ENCODE results near the gene DOC2A.

Gene DOC2A

GRCh38 chr16:30002614-30003346, 8.0 kb downstream of the DOC2A start:
- no peak overlapping the region for H3K4me3 ChIP-seq (ENCODE audit: low read depth, low read length)
- TF ChIP-seq ZBTB1 (tag by site-specific recombination; IDR thresholded peaks at IDR 0.05) (no peak), ZNF558 (tag by site-specific recombination; IDR thresholded peaks at IDR 0.05) (no peak), ZBTB21 (tag by site-specific recombination; IDR thresholded peaks at IDR 0.05) (no peak), ZNF843 (tag by site-specific recombination; IDR thresholded peaks at IDR 0.05) (no peak)
- no peaks in the 10 kb centered on the region for H3K4me1 ChIP-seq (ENCODE audit: control insufficient read depth, insufficient read depth, low read length)
- POLR2A ChIA-PET = interaction anchor here (0.6 to 1.6 kb wide), 4 partner anchors 11 to 104 kb away, joined by 3 to 5 read pairs (median 3); partner anchors contain the start of gene SEZ6L2
- no peaks in the 10 kb centered on the region for H3K9me3 ChIP-seq (ENCODE audit: control insufficient read depth, insufficient read depth, low read depth, low read length)
- CTCF ChIA-PET = interaction anchor here (0.6 kb wide), 2 partner anchors 183 to 715 kb away, joined by 3 read pairs; no protein-coding TSS in a partner anchor
- peaks cover 5 to 82% of the 10 kb centered on the region in 2 experiments; a peak in 2 of 3 replicates for H3K36me3 ChIP-seq (ENCODE audit: control insufficient read depth in 2 of 2, insufficient read depth in 1 of 2, low read length in 2 of 2)
- no peak overlapping the region for H3K27ac ChIP-seq (ENCODE audit: extremely low read depth, low read depth, low read length)

GRCh38 chr16:30000735-30001631, 9.8 kb downstream of the DOC2A start:
- ChIA-PET CTCF (interaction anchor here (0.6 kb wide), 2 partner anchors 85 to 1677 kb away, joined by 3 read pairs; no protein-coding TSS in a partner anchor), POLR2A (interaction anchor here (1.6 kb wide), 1 partner anchor 10 kb away, joined by 3 read pairs; no protein-coding TSS in a partner anchor)
- Histone ChIP-seq H3K9me3 (ENCODE audit: control insufficient read depth, insufficient read depth, low read depth, low read length) (no peaks in the 10 kb centered on the region), H3K4me3 (ENCODE audit: low read depth, low read length) (no peak overlapping the region), H3K36me3 (ENCODE audit: control insufficient read depth in 2 of 2, insufficient read depth in 1 of 2, low read length in 2 of 2) (peaks cover 8 to 85% of the 10 kb centered on the region in 2 experiments; a peak in 2 of 3 replicates), H3K27ac (ENCODE audit: extremely low read depth, low read depth, low read length) (no peak overlapping the region), H3K4me1 (ENCODE audit: control insufficient read depth, insufficient read depth, low read length) (no peaks in the 10 kb centered on the region)
- TF ChIP-seq MYNN (tag by site-specific recombination; IDR thresholded peaks at IDR 0.05; ENCODE audit: borderline replicate concordance) = no peak
- peak; percentile 48 for TF ChIP-seq EGR2 (tag by site-specific recombination; IDR thresholded peaks at IDR 0.05; ENCODE audit: low read depth)
- TF ChIP-seq ZNF16 (tag by site-specific recombination; IDR thresholded peaks at IDR 0.05; ENCODE audit: low read depth) = no peak
- no peak for TF ChIP-seq ZFP3 (tag by site-specific recombination; IDR thresholded peaks at IDR 0.05; ENCODE audit: low read depth)
- no peak for TF ChIP-seq ZNF239 (tag by site-specific recombination; IDR thresholded peaks at IDR 0.05)
- no peak for TF ChIP-seq ZSCAN30 (tag by site-specific recombination; IDR thresholded peaks at IDR 0.05)
- no peak for TF ChIP-seq BCL11B (tag by site-specific recombination; IDR thresholded peaks at IDR 0.05; ENCODE audit: low read depth)
- no peak for TF ChIP-seq ZEB2 (tag by site-specific recombination; IDR thresholded peaks at IDR 0.05)
- no peak for TF ChIP-seq ZNF121 (tag by site-specific recombination; IDR thresholded peaks at IDR 0.05)
- no peak for TF ChIP-seq ZNF596 (tag by site-specific recombination; IDR thresholded peaks at IDR 0.05)
- no peak for TF ChIP-seq ZNF777 (tag by site-specific recombination; IDR thresholded peaks at IDR 0.05; ENCODE audit: borderline replicate concordance)
- TF ChIP-seq ZNF785 (tag by site-specific recombination; IDR thresholded peaks at IDR 0.05) = no peak
- TF ChIP-seq MEIS1 (CRISPR knock-in tag; IDR thresholded peaks at IDR 0.05; ENCODE audit: borderline replicate concordance) = no peak
- TF ChIP-seq KLF1 (tag by site-specific recombination; IDR thresholded peaks at IDR 0.05) = peak; percentile 59
- no peak for TF ChIP-seq BCL11A (tag by site-specific recombination; IDR thresholded peaks at IDR 0.05; ENCODE audit: low read depth)
- no peak for TF ChIP-seq SCRT1 (tag by site-specific recombination; IDR thresholded peaks at IDR 0.05; ENCODE audit: borderline replicate concordance)
- no peak for TF ChIP-seq HIC1 (tag by site-specific recombination; IDR thresholded peaks at IDR 0.05)
- no peak for TF ChIP-seq ZNF747 (tag by site-specific recombination; IDR thresholded peaks at IDR 0.05)
- no peak for TF ChIP-seq SCRT2 (tag by site-specific recombination; IDR thresholded peaks at IDR 0.05)
- TF ChIP-seq ZNF266 (tag by site-specific recombination; IDR thresholded peaks at IDR 0.05; ENCODE audit: low read depth) = no peak
- TF ChIP-seq ZNF132 (tag by site-specific recombination; IDR thresholded peaks at IDR 0.05; ENCODE audit: borderline replicate concordance) = no peak
- TF ChIP-seq ZSCAN4 (tag by site-specific recombination; IDR thresholded peaks at IDR 0.05) = no peak
- TF ChIP-seq ZNF184 (tag by site-specific recombination; IDR thresholded peaks at IDR 0.05) = no peak
- no peak for TF ChIP-seq ZSCAN18 (tag by site-specific recombination; IDR thresholded peaks at IDR 0.05)
